ENCODE results near the gene BAHD1. TPM values are rescaled to one million over a fixed set of nuclear protein-coding genes. Genes with fewer than 3 reads are reported as not detected.

Gene BAHD1
- total and polyA plus RNA-seq, 8 donors: 11.4 to 27.2 (median 15.4) TPM

GRCh38 chr15:40512440-40512839 lies 71.7 kb downstream of the BAHD1 start:
- ATAC-seq (no peak), DNase-seq (no peak)
- Histone ChIP-seq H3K9me3 (no peaks in the 10 kb centered on the region), H3K27ac (no peak overlapping the region), H3K4me1 (peaks cover 0 to 16% of the 10 kb centered on the region in 2 donors), H3K4me3 (no peak overlapping the region), H3K27me3 (peaks cover 0 to 53% of the 10 kb centered on the region in 2 donors), H3K36me3 (no peaks in the 10 kb centered on the region)
- no peak for TF ChIP-seq CTCF (IDR thresholded peaks at IDR 0.05)
- intact Hi-C loops (cut with DNase I): no loop called here

- H3K27me3 ChIP-seq: peaks cover 0 to 42% of the 10 kb centered on the region in 2 donors
- no peak for DNase-seq
- TF ChIP-seq CTCF (IDR thresholded peaks at IDR 0.05): no peak
- H3K4me3 ChIP-seq: no peak overlapping the region
- ATAC-seq: no peak
- H3K4me1 ChIP-seq: peaks cover 0 to 15% of the 10 kb centered on the region in 2 donors
- no peak overlapping the region for H3K27ac ChIP-seq
- intact Hi-C loops (cut with DNase I): no loop called here
- H3K36me3 ChIP-seq: no peaks in the 10 kb centered on the region
- H3K9me3 ChIP-seq: no peaks in the 10 kb centered on the region
These were observed 72.9 kb downstream of the BAHD1 start for GRCh38 chr15:40513609-40514008.

GRCh38 chr15:40516322-40516721 lies 75.6 kb downstream of the BAHD1 start:
- no peak for TF ChIP-seq CTCF (IDR thresholded peaks at IDR 0.05)
- Histone ChIP-seq H3K9me3 (no peaks in the 10 kb centered on the region), H3K4me3 (no peak overlapping the region), H3K36me3 (no peaks in the 10 kb centered on the region), H3K27ac (no peak overlapping the region), H3K4me1 (peaks cover 0 to 7% of the 10 kb centered on the region in 2 donors), H3K27me3 (peaks cover 0 to 16% of the 10 kb centered on the region in 2 donors)
- DNase-seq (no peak), ATAC-seq (no peak)
- intact Hi-C loops (cut with DNase I): no loop called here

Other genes with a start within 250 kb of the BAHD1 start
- gene PAK6, start 201.9 kb upstream of the BAHD1 start, total RNA-seq: 10 to 100 TPM in 1 of 2 donors, 1 to 10 TPM in 1; 9.0 to 14.6 TPM
- 1 to 10 TPM; 5.3 to 8.3 (median 7.6) TPM for gene PAK6, start 201.9 kb upstream of the BAHD1 start, polyA plus RNA-seq (ENCODE audit: insufficient read length in 6 of 6)
- gene ANKRD63, start 157.9 kb upstream of the BAHD1 start, total RNA-seq: not detected
- not detected for gene ANKRD63, start 157.9 kb upstream of the BAHD1 start, polyA plus RNA-seq (ENCODE audit: insufficient read length in 6 of 6)
- gene PLCB2, start 133.0 kb upstream of the BAHD1 start, total RNA-seq: 10 to 100 TPM; 30.8 to 86.4 TPM
- gene PLCB2, start 133.0 kb upstream of the BAHD1 start, polyA plus RNA-seq (ENCODE audit: insufficient read length in 6 of 6): 10 to 100 TPM; 13.5 to 19.6 (median 14.6) TPM
- gene INAFM2, start 117.3 kb upstream of the BAHD1 start, total RNA-seq: 10 to 100 TPM; 27.1 to 37.1 TPM
- gene INAFM2, start 117.3 kb upstream of the BAHD1 start, polyA plus RNA-seq (ENCODE audit: insufficient read length in 6 of 6): 10 to 100 TPM; 20.5 to 31.1 (median 22.7) TPM
- gene CCDC9B, start 100.0 kb upstream of the BAHD1 start, total RNA-seq: 10 to 100 TPM; 31.7 to 65.4 TPM
- gene CCDC9B, start 100.0 kb upstream of the BAHD1 start, polyA plus RNA-seq (ENCODE audit: insufficient read length in 6 of 6): 10 to 100 TPM in 1 of 6 donors, 1 to 10 TPM in 5; 4.5 to 10.7 (median 7.5) TPM
- gene PHGR1, start 89.9 kb upstream of the BAHD1 start, total RNA-seq: not detected
- not detected for gene PHGR1, start 89.9 kb upstream of the BAHD1 start, polyA plus RNA-seq (ENCODE audit: insufficient read length in 6 of 6)
- 1 to 10 TPM in 1 of 2 donors, under 1 TPM in 1; 0.65 to 2.5 TPM for gene DISP2, start 82.7 kb upstream of the BAHD1 start, total RNA-seq
- 1 to 10 TPM in 5 of 6 donors, under 1 TPM in 1; 0.61 to 3.1 (median 1.6) TPM for gene DISP2, start 82.7 kb upstream of the BAHD1 start, polyA plus RNA-seq (ENCODE audit: insufficient read length in 6 of 6)
- 10 to 100 TPM; 14.2 to 32.2 TPM for gene KNSTRN, start 58.2 kb upstream of the BAHD1 start, total RNA-seq
- 10 to 100 TPM; 25.2 to 46.2 (median 31.8) TPM for gene KNSTRN, start 58.2 kb upstream of the BAHD1 start, polyA plus RNA-seq (ENCODE audit: insufficient read length in 6 of 6)
- gene IVD, start 35.2 kb upstream of the BAHD1 start, total RNA-seq: 100 to 1,000 TPM in 1 of 2 donors, 10 to 100 TPM in 1; 61.9 to 104 TPM
- 100 to 1,000 TPM in 5 of 6 donors, 10 to 100 TPM in 1; 87.4 to 132 (median 117) TPM for gene IVD, start 35.2 kb upstream of the BAHD1 start, polyA plus RNA-seq (ENCODE audit: insufficient read length in 6 of 6)
- 10 to 100 TPM; 15.1 to 20.2 TPM for gene CHST14, start 30.0 kb downstream of the BAHD1 start, total RNA-seq
- gene CHST14, start 30.0 kb downstream of the BAHD1 start, polyA plus RNA-seq (ENCODE audit: insufficient read length in 6 of 6): 10 to 100 TPM; 33.8 to 44.1 (median 39.4) TPM
- 10 to 100 TPM; 19.4 to 29.5 TPM for gene CCDC32, start 124.1 kb downstream of the BAHD1 start, total RNA-seq
- 10 to 100 TPM; 27.9 to 31.6 (median 29.0) TPM for gene CCDC32, start 124.1 kb downstream of the BAHD1 start, polyA plus RNA-seq (ENCODE audit: insufficient read length in 6 of 6)
- 1 to 10 TPM; 5.8 to 6.6 TPM for gene RPUSD2, start 128.3 kb downstream of the BAHD1 start, total RNA-seq
- 10 to 100 TPM in 1 of 6 donors, 1 to 10 TPM in 5; 5.3 to 10.2 (median 8.1) TPM for gene RPUSD2, start 128.3 kb downstream of the BAHD1 start, polyA plus RNA-seq (ENCODE audit: insufficient read length in 6 of 6)
- 1 to 10 TPM; 2.7 to 5.9 TPM for gene KNL1, start 153.3 kb downstream of the BAHD1 start, total RNA-seq
- 10 to 100 TPM; 13.6 to 31.6 (median 20.0) TPM for gene KNL1, start 153.3 kb downstream of the BAHD1 start, polyA plus RNA-seq (ENCODE audit: insufficient read length in 6 of 6)

Data from left lung (tissue), 10 donors.